ENCODE results near the gene MS4A13. TPM values are rescaled to one million over a fixed set of nuclear protein-coding genes. Genes with fewer than 3 reads are reported as not detected.

Gene MS4A13
- total and polyA plus RNA-seq, 2 experiments from 2014 or later = not detected

GRCh38 chr11:60561254-60561653 is 46.1 kb downstream of the MS4A13 start:
- no peaks in the 10 kb centered on the region for H4K20me1 ChIP-seq (ENCODE audit: insufficient read depth)
- H3K9me3 ChIP-seq (ENCODE audit: low read depth) = no peaks in the 10 kb centered on the region
- no peaks in the 10 kb centered on the region for H3K4me1 ChIP-seq (ENCODE audit: insufficient read depth)
- no peak overlapping the region for H3K9ac ChIP-seq
- H3K4me3 ChIP-seq = no peak overlapping the region
- H3K9me2 ChIP-seq (ENCODE audit: insufficient read depth) = no peaks in the 10 kb centered on the region
- no peak for DNase-seq
- no peaks in the 10 kb centered on the region for H3K27me3 ChIP-seq (replicated peaks; ENCODE audit: insufficient read depth)
- H3K27ac ChIP-seq = no peak overlapping the region
- 6 to 15% methylated on average over 2 of the region's 2 CpGs for WGBS, 2 experiments (ENCODE audit: low coverage in 1 of 2, low lambda C conversion rate in 2 of 2, missing lambda C conversion rate in 2 of 2)
- H3F3A ChIP-seq (ENCODE audit: insufficient read depth) = no peaks in the 10 kb centered on the region
- H3K36me3 ChIP-seq (ENCODE audit: low read depth) = no peaks in the 10 kb centered on the region
- no peak for TF ChIP-seq EZH2 (IDR thresholded peaks at IDR 0.05; ENCODE audit: insufficient read depth, poor library complexity, severe bottlenecking)
- TF ChIP-seq EZH2phosphoT487 (IDR thresholded peaks at IDR 0.05; ENCODE audit: insufficient read depth, low read depth) = no peak
- H3K4me2 ChIP-seq (ENCODE audit: unreplicated experiment) = no peak overlapping the region
- in situ Hi-C loops (cut with MboI) = no loop called here
- H3K79me2 ChIP-seq (ENCODE audit: insufficient read depth) = no peaks in the 10 kb centered on the region
- no peak overlapping the region for H2AFZ ChIP-seq

- no peak overlapping the region for H3K4me3 ChIP-seq
- no peaks in the 10 kb centered on the region for H3K9me3 ChIP-seq (ENCODE audit: low read depth)
- 28 to 32% methylated on average over 8 of the region's 8 CpGs for WGBS, 2 experiments (ENCODE audit: low coverage in 1 of 2, low lambda C conversion rate in 2 of 2, missing lambda C conversion rate in 2 of 2)
- H3K9ac ChIP-seq = no peak overlapping the region
- no peaks in the 10 kb centered on the region for H3K4me1 ChIP-seq (ENCODE audit: insufficient read depth)
- H3K27ac ChIP-seq = no peak overlapping the region
- no peak for DNase-seq
- H3K4me2 ChIP-seq (ENCODE audit: unreplicated experiment) = no peak overlapping the region
- in situ Hi-C loops (cut with MboI) = no loop called here
- no peaks in the 10 kb centered on the region for H3K9me2 ChIP-seq (ENCODE audit: insufficient read depth)
- H2AFZ ChIP-seq = no peak overlapping the region
- no peaks in the 10 kb centered on the region for H3K27me3 ChIP-seq (replicated peaks; ENCODE audit: insufficient read depth)
- no peaks in the 10 kb centered on the region for H3F3A ChIP-seq (ENCODE audit: insufficient read depth)
- no peaks in the 10 kb centered on the region for H4K20me1 ChIP-seq (ENCODE audit: insufficient read depth)
- H3K79me2 ChIP-seq (ENCODE audit: insufficient read depth) = no peaks in the 10 kb centered on the region
- no peak for TF ChIP-seq EZH2phosphoT487 (IDR thresholded peaks at IDR 0.05; ENCODE audit: insufficient read depth, low read depth)
- TF ChIP-seq EZH2 (IDR thresholded peaks at IDR 0.05; ENCODE audit: insufficient read depth, poor library complexity, severe bottlenecking) = no peak
- H3K36me3 ChIP-seq (ENCODE audit: low read depth) = no peaks in the 10 kb centered on the region
These were observed 48.5 kb downstream of the MS4A13 start for GRCh38 chr11:60563553-60564235.

GRCh38 chr11:60566776-60567175 is 51.6 kb downstream of the MS4A13 start:
- Histone ChIP-seq H3K4me2 (ENCODE audit: unreplicated experiment) (no peak overlapping the region), H3F3A (ENCODE audit: insufficient read depth) (no peaks in the 10 kb centered on the region), H3K4me3 (no peak overlapping the region), H3K4me1 (ENCODE audit: insufficient read depth) (no peaks in the 10 kb centered on the region), H3K9me3 (ENCODE audit: low read depth) (no peaks in the 10 kb centered on the region), H3K9ac (no peak overlapping the region), H4K20me1 (ENCODE audit: insufficient read depth) (no peaks in the 10 kb centered on the region), H3K27me3 (replicated peaks; ENCODE audit: insufficient read depth) (no peaks in the 10 kb centered on the region), H3K36me3 (ENCODE audit: low read depth) (no peaks in the 10 kb centered on the region), H3K79me2 (ENCODE audit: insufficient read depth) (no peaks in the 10 kb centered on the region), H2AFZ (no peak overlapping the region), H3K9me2 (ENCODE audit: insufficient read depth) (no peaks in the 10 kb centered on the region), H3K27ac (no peak overlapping the region)
- TF ChIP-seq EZH2phosphoT487 (IDR thresholded peaks at IDR 0.05; ENCODE audit: insufficient read depth, low read depth) (no peak), EZH2 (IDR thresholded peaks at IDR 0.05; ENCODE audit: insufficient read depth, poor library complexity, severe bottlenecking) (no peak)
- no peak for DNase-seq
- 35 to 74% methylated on average over 1 to 5 of the region's 5 CpGs for WGBS, 2 experiments (ENCODE audit: low coverage in 1 of 2, low lambda C conversion rate in 2 of 2, missing lambda C conversion rate in 2 of 2)
- in situ Hi-C loops (cut with MboI) = no loop called here

GRCh38 chr11:60570970-60571369 is 55.8 kb downstream of the MS4A13 start:
- Histone ChIP-seq H4K20me1 (ENCODE audit: insufficient read depth) (no peaks in the 10 kb centered on the region), H3K9ac (no peak overlapping the region), H3F3A (ENCODE audit: insufficient read depth) (no peaks in the 10 kb centered on the region), H3K27ac (no peak overlapping the region), H3K27me3 (replicated peaks; ENCODE audit: insufficient read depth) (no peaks in the 10 kb centered on the region), H3K4me2 (ENCODE audit: unreplicated experiment) (no peak overlapping the region), H2AFZ (no peak overlapping the region), H3K9me2 (ENCODE audit: insufficient read depth) (no peaks in the 10 kb centered on the region), H3K36me3 (ENCODE audit: low read depth) (no peaks in the 10 kb centered on the region), H3K4me3 (no peak overlapping the region), H3K9me3 (ENCODE audit: low read depth) (no peaks in the 10 kb centered on the region), H3K79me2 (ENCODE audit: insufficient read depth) (no peaks in the 10 kb centered on the region), H3K4me1 (ENCODE audit: insufficient read depth) (no peaks in the 10 kb centered on the region)
- in situ Hi-C loops (cut with MboI) = no loop called here
- whole genome bisulfite sequencing, 2 experiments (ENCODE audit: low coverage in 1 of 2, low lambda C conversion rate in 2 of 2, missing lambda C conversion rate in 2 of 2) = 60 to 61% methylated on average over 1 of the region's 1 CpG
- no peak for DNase-seq
- TF ChIP-seq EZH2 (IDR thresholded peaks at IDR 0.05; ENCODE audit: insufficient read depth, poor library complexity, severe bottlenecking) (no peak), EZH2phosphoT487 (IDR thresholded peaks at IDR 0.05; ENCODE audit: insufficient read depth, low read depth) (no peak)

Data from GM23248 (cell line).